Measurements from ENCODE around the gene NELFA.

The NELFA gene

DNA sequence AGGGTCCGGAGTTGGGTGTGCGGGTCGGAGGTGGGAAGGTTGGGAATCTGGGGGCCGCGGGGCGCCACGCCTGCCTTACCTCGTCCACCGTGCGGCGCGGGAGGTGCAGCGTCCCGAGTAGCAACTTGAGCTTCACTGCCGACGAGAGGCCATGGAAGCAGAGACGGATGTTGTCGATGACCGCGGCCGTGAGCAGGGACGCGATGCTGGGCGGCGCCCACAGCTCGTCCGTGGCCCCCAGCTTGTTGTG is 178 bp downstream of the NELFA start (continued):
- TF ChIP-seq, protein P1, sequence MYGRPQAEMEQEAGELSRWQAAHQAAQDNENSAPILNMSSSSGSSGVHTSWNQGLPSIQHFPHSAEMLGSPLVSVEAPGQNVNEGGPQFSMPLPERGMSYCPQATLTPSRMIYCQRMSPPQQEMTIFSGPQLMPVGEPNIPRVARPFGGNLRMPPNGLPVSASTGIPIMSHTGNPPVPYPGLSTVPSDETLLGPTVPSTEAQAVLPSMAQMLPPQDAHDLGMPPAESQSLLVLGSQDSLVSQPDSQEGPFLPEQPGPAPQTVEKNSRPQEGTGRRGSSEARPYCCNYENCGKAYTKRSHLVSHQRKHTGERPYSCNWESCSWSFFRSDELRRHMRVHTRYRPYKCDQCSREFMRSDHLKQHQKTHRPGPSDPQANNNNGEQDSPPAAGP (tag by site-specific recombination; IDR thresholded peaks at IDR 0.05) = peak; percentile 76; the same call in 1 of the 2 replicates
- no peak for TF ChIP-seq ZNF350 (tag by site-specific recombination; IDR thresholded peaks at IDR 0.05)
- no peak for TF ChIP-seq ZNF404 (tag by site-specific recombination; IDR thresholded peaks at IDR 0.05)
- TF ChIP-seq, protein P2, sequence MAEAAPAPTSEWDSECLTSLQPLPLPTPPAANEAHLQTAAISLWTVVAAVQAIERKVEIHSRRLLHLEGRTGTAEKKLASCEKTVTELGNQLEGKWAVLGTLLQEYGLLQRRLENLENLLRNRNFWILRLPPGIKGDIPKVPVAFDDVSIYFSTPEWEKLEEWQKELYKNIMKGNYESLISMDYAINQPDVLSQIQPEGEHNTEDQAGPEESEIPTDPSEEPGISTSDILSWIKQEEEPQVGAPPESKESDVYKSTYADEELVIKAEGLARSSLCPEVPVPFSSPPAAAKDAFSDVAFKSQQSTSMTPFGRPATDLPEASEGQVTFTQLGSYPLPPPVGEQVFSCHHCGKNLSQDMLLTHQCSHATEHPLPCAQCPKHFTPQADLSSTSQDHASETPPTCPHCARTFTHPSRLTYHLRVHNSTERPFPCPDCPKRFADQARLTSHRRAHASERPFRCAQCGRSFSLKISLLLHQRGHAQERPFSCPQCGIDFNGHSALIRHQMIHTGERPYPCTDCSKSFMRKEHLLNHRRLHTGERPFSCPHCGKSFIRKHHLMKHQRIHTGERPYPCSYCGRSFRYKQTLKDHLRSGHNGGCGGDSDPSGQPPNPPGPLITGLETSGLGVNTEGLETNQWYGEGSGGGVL (tag by site-specific recombination; IDR thresholded peaks at IDR 0.05) = peak; percentile 76
- no peak for TF ChIP-seq ZIC2 (tag by site-specific recombination; IDR thresholded peaks at IDR 0.05)
- TF ChIP-seq ZNF112 (tag by site-specific recombination; IDR thresholded peaks at IDR 0.05) = no peak
- TF ChIP-seq HOXD13 (CRISPR knock-in tag; IDR thresholded peaks at IDR 0.05; ENCODE audit: borderline replicate concordance) = peak; percentile 46; the same call in 1 of the 2 replicates
- no peak for TF ChIP-seq SCRT1 (tag by site-specific recombination; IDR thresholded peaks at IDR 0.05; ENCODE audit: borderline replicate concordance)
- TF ChIP-seq ZNF830 (tag by site-specific recombination; IDR thresholded peaks at IDR 0.05; ENCODE audit: low read depth) = no peak
- TF ChIP-seq ZNF501 (tag by site-specific recombination; IDR thresholded peaks at IDR 0.05) = no peak
- no peak for TF ChIP-seq ZBTB20 (tag by site-specific recombination; IDR thresholded peaks at IDR 0.05)
- TF ChIP-seq ZNF792 (tag by site-specific recombination; IDR thresholded peaks at IDR 0.05) = no peak; the same call in 1 of the 2 replicates
- TF ChIP-seq, protein P3, sequence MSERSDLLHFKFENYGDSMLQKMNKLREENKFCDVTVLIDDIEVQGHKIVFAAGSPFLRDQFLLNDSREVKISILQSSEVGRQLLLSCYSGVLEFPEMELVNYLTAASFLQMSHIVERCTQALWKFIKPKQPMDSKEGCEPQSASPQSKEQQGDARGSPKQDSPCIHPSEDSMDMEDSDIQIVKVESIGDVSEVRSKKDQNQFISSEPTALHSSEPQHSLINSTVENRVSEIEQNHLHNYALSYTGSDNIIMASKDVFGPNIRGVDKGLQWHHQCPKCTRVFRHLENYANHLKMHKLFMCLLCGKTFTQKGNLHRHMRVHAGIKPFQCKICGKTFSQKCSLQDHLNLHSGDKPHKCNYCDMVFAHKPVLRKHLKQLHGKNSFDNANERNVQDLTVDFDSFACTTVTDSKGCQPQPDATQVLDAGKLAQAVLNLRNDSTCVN (tag by site-specific recombination; optimal IDR thresholded peaks at IDR 0.05) = no peak
- no peak for TF ChIP-seq ZNF510 (tag by site-specific recombination; IDR thresholded peaks at IDR 0.05; ENCODE audit: insufficient replicate concordance)
- TF ChIP-seq, protein P4, sequence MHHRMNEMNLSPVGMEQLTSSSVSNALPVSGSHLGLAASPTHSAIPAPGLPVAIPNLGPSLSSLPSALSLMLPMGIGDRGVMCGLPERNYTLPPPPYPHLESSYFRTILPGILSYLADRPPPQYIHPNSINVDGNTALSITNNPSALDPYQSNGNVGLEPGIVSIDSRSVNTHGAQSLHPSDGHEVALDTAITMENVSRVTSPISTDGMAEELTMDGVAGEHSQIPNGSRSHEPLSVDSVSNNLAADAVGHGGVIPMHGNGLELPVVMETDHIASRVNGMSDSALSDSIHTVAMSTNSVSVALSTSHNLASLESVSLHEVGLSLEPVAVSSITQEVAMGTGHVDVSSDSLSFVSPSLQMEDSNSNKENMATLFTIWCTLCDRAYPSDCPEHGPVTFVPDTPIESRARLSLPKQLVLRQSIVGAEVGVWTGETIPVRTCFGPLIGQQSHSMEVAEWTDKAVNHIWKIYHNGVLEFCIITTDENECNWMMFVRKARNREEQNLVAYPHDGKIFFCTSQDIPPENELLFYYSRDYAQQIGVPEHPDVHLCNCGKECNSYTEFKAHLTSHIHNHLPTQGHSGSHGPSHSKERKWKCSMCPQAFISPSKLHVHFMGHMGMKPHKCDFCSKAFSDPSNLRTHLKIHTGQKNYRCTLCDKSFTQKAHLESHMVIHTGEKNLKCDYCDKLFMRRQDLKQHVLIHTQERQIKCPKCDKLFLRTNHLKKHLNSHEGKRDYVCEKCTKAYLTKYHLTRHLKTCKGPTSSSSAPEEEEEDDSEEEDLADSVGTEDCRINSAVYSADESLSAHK (tag by site-specific recombination; IDR thresholded peaks at IDR 0.05) = 0 out of 2 replicates have a peak, but pooled peaks have one; percentile 23
- TF ChIP-seq, protein P5, sequence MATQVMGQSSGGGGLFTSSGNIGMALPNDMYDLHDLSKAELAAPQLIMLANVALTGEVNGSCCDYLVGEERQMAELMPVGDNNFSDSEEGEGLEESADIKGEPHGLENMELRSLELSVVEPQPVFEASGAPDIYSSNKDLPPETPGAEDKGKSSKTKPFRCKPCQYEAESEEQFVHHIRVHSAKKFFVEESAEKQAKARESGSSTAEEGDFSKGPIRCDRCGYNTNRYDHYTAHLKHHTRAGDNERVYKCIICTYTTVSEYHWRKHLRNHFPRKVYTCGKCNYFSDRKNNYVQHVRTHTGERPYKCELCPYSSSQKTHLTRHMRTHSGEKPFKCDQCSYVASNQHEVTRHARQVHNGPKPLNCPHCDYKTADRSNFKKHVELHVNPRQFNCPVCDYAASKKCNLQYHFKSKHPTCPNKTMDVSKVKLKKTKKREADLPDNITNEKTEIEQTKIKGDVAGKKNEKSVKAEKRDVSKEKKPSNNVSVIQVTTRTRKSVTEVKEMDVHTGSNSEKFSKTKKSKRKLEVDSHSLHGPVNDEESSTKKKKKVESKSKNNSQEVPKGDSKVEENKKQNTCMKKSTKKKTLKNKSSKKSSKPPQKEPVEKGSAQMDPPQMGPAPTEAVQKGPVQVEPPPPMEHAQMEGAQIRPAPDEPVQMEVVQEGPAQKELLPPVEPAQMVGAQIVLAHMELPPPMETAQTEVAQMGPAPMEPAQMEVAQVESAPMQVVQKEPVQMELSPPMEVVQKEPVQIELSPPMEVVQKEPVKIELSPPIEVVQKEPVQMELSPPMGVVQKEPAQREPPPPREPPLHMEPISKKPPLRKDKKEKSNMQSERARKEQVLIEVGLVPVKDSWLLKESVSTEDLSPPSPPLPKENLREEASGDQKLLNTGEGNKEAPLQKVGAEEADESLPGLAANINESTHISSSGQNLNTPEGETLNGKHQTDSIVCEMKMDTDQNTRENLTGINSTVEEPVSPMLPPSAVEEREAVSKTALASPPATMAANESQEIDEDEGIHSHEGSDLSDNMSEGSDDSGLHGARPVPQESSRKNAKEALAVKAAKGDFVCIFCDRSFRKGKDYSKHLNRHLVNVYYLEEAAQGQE (tag by site-specific recombination; IDR thresholded peaks at IDR 0.05) = peak; percentile 32; the same call in 1 of the 2 replicates
- no peak for TF ChIP-seq KLF10 (tag by site-specific recombination; IDR thresholded peaks at IDR 0.05)
- TF ChIP-seq ZNF530 (tag by site-specific recombination; IDR thresholded peaks at IDR 0.05; ENCODE audit: low read depth) = no peak

Measured in HEK293 (cell line).